GM21528 (cell line): ENCODE data around the gene WDR77.
A peak's percentile ranks its signal among the peaks of the same experiment; 100 is the strongest.

Experiments used
- ATAC-seq: cut with Tn5 transposase; IDR thresholded peaks from one replicate; pipeline ENCODE4 v1.9.1; 2021; ENCODE audit warnings: mild to moderate bottlenecking, moderate library complexity; ENCODE audit not compliant: unreplicated experiment, low FRiP score

The WDR77 gene

DNA sequence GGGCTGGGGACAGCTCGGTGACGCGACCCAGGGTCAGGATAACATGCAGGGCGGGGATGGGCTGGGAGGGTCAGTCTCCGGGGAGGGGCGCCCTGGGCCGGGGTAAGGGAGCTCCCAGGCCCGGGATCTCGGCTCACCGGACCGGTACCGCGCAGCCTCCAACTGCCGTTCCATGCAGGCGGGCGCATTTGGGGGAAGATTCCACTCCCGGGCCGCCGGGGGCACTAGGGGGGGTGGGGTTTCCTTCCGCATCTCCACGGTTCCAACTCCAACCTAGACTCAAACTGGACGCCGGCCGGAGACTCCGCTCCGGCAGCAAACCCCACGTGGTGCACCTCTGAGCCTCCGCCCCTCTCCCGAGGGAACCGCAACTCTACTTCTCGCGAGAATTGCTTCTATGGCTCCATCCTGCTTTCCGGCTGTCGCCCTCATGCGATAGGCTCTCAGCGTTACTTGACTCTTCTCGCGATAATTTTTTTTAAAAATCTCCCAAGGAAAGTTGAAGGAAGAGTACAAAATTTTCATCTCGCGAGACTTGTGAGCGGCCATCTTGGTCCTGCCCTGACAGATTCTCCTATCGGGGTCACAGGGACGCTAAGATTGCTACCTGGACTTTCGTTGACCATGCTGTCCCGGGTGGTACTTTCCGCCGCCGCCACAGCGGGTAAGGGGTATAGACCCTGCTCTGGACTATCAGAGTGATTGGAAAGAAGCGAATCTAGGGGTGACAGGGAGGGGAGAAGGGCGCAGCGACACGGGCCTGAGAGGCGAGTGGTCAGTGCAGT lies at the start of gene WDR77, which contains the start of gene ATP5PB:
Gene WDR77, minus strand, starts transcription at position 339 of the 785 bp plus-strand sequence. Its CDS starts 87 bp downstream, at position 252.
Gene ATP5PB, plus strand, starts transcription at position 547 of the 785 bp plus-strand sequence. Its CDS starts 78 bp downstream, at position 625.
- peak; percentile 89 for ATAC-seq

DNA sequence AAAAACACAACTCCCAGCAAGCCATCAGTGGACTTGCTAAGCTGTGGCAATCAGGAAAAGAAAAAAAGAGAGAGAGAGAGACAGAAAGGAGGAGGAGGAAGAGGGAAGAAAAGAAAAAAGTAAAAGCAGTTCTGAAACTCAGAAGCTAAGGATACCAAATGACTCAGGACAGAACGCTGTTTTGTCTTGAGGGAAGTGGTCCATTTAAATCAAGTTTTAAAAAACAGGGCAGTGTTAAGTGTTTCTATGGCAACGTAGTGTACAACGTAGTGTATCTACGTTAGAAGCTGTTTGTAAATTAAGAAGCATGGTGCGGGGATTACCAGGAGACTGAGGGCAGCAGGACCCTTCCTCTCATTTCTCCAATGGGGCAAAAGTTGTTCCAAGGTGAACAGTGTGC lies 48.5 kb upstream of the WDR77 start:
- ATAC-seq = no peak

DNA sequence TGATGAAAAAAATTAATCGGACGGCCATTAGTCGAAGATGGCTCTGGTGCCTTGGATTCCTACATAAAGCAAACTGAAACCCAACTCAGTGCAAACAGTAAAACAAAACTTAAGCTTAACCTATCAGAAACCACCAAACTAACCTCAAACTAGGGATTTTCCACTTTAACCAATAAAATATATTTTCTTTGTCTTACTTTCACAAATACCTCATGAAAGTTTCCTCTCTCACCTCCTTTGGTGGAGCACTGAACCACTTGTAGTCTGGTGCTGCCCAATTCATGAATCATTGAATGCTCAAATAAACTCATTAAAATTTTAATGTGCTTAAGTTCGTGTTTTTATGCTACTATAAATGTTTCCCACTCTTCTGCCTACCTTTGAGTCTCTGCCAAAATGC lies 47.3 kb upstream of the WDR77 start:
- ATAC-seq = no peak

DNA sequence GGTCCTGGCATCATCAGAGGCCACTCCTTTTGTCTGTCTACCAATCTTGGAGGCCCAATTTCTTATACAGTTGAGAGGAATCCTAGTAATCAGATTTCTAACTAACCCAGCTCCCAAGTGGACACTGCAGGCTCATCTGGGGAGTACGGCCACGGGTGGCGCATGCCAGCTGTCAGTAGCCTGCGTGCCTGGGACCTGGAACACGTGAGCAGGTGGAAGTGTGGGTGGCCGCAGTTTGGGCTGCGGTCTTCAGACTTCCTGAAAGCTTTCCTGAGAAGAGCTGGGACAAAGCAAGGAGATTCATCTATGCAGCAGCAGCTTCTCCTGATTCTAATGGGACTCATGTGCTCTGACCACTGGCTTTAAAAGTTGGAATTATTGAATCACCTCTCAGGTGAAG lies 42.0 kb upstream of the WDR77 start:
- ATAC-seq = no peak

DNA sequence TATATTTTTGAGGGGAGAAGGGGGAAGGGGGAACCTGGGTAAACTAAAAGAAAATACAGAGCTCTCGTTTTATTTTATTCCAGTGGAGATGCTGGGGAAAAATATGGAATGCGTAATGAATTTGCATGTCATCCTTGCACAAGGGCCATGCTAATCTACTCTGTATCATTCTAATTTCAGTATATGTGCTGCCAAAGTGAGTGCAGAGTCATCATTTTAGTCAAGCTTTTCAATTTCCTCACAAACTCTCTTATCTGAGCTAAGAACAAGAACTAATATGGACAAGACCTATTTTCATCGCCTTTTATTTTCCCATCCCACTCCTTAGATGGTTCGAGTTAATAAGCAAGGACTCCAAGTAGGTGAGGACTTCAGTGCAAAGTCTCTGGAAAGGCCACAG lies 41.2 kb upstream of the WDR77 start:
- ATAC-seq = no peak

DNA sequence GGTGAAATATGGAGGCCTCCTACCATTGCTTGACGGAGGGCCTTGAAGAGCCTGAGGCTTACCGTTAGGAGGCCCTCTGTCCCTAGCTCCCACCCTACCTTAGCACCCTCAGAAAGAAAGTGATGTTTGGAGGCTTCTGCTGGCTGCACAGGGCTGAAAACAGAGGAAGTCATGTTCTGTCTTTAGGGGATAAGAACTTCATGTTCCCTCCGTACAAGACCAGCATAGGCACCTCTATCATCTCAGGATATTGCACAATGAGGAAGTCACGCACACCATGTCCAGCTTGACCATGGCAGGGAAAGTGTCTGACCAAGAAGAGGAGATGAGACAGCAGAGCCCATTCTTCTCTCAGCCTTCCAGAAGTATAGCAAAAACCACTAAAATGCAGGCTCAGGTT lies 40.5 kb upstream of the WDR77 start:
- ATAC-seq = no peak

DNA sequence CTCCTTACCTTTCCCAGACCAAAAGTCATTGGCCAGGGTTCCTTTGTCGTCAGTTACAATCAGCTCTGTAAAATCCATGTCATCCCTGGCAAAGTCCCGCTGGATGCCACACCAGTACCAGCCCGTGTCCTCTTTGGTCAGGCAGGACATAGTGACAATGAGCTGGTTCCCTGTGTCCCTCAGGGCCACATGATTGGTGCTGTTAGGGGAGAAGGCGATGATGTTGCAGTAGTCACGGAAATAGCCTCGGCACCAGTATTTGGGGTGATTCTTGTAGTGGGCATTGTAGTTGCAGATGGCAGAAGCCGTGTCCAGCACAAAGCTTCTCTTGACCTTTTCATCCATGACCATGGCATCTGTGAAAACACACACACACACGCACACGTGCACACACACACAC lies 39.6 kb upstream of the WDR77 start:
- no peak for ATAC-seq

DNA sequence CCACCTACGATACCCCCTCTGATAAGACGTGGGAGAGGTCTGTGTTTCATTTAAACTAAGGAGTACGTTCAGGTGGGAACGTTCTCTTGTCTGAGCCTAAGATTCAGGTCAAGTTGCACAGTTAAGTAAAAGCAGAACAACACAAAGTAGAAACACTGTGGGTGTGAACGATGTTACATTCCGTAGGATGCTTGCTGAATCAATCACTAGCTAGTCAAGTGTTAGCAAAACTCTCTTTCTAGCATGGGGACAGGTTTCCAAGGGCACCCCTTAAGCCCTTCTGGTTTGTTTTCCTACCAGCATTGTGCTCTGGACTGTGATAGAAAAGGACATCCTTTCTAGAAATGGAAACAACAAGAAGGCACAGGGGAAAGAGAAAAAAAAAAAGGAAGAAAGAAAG lies 38.1 kb upstream of the WDR77 start:
- no peak for ATAC-seq

DNA sequence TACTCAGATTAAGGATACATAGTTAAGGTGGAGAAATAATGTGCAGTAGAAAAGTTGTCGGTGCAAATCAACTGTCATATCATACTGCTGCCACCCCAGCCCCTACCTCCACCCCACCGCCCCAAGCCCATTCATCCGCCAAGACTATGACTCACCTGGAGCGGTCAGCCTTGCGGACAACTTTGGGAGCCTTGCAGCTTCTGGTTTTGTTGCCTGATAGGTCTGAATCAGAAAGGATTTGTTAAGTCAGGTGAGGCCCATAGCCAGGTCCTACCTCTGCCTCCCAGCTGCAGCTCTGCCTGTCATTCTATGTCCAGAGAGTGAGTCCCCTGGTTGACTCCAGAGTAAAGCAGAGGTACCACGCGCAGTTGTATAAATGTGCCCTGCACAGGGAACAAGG lies 37.4 kb upstream of the WDR77 start:
- no peak for ATAC-seq

DNA sequence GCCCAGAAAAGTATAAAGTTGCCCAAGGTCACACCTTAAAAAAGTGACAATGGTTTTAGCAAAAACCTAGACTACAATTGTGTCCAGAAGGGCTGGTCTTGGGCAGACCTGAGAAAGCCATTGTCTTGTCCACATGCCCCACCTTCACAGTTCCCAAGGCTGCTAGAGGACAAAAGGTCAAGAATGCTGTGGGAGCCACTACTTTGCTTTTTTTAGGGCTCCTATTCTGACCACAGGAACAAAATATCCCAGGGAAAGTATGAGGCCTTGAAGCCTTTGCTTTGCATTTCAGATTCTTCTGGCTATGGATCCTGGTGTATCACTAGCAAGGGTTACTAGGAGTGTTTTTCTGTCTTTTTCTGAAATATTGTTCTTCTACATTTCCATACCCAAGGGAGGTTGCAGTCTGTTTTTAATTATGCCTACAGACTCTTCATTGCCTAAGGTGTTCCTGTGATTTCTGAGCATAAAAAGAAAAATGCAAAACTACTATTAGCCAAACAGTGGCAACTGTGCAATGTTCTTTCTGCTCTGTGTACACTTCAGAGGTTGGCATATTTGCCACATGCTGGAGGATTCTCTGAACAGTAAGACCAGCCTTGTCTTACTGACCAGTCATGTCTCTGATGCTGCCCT lies 35.5 kb upstream of the WDR77 start:
- no peak for ATAC-seq

DNA sequence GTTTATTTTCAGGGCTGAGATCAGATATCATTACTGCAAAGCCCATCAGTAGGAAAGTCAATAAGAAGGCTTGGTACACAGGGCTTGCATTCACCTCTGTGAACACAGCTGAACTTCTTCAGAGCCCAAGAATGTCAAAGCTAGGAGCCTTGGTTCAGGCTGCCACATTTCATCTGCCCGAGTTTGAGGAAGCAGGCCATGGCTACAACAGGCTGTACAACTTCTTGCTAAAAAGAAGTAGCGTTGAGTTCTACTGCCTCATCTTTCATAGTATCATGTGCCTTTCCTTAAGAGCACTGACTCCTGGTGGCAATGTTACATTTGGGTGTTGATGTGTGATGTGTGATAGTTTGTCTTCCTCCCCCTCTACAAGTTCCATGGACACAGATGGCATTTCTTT lies 34.8 kb upstream of the WDR77 start:
- no peak for ATAC-seq

DNA sequence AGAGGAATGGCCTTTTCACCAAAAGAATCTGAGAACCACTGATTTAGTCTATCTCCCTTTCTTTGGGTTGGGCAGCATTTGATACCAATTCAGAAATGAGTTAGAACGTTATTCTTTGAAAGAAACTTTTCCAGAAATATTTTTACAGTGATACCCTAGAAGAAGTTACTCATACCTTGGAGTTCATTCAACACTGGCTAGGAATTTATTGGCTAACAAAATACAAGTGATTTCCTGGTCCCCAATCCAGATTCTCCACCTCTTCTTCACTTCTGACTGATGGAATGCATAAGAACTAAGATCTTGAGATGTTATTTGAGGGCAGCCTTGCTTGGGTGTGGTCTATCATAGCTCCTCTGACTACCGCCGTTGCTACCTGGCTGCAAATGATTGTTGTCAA lies 34.1 kb upstream of the WDR77 start:
- ATAC-seq = no peak

DNA sequence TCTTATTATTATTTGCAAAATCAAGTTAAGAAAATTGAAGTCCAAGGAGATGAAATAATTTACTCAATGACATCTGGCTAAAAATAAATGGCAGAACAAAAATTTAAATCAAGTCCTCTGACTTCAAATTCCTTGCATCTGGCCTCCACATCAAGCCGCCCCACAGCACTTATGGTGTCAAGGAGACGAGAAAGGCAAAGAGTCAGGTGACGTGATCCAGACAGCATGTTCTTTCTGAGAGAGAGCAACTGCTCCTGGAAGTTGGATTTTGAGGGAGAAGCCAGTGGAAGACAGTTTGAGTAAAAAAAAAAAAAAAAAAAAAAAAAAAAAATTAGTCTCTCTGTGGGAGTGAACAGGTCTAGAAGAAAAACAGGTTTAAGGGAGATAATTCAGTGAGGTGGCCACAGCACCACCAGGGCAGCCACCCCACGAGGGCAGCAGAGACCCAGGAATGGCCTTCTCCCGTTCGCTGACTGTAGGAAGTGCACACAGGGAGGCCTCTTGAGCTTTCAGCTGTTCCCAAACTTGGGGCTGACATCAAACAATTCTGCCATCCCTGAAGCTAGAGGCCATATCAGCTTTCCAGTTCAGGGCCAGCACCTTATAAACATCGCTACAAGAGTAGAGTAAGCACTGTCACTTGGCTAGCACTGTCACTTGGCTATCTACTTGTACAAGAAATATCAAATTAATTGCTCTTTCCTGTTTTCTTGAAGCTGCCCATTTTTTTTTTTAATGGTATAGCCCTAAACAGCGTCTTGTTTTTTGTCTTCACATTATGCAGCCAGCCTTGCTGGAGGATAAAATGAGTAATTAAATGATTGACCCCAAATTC lies 32.5 kb upstream of the WDR77 start:
- no peak for ATAC-seq

DNA sequence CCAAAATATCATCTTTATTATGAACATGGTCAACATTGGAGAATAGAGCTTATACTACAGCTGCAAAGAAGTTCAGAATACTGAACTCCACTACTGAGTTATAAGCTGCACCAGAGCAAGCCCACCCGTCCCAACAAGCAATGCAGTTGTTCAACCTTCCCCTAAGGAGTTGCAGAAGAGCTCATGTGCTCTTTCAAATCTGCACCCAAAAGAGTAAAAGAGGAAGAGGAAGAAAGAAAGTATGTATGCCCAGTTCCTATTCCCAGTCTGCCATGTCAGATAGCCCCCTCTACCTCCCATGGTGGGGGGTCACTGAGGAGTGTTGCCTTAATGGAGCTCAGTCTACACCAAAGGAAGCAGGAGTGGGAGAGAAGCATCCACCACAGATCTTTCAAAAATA lies 31.6 kb upstream of the WDR77 start:
- ATAC-seq = no peak

DNA sequence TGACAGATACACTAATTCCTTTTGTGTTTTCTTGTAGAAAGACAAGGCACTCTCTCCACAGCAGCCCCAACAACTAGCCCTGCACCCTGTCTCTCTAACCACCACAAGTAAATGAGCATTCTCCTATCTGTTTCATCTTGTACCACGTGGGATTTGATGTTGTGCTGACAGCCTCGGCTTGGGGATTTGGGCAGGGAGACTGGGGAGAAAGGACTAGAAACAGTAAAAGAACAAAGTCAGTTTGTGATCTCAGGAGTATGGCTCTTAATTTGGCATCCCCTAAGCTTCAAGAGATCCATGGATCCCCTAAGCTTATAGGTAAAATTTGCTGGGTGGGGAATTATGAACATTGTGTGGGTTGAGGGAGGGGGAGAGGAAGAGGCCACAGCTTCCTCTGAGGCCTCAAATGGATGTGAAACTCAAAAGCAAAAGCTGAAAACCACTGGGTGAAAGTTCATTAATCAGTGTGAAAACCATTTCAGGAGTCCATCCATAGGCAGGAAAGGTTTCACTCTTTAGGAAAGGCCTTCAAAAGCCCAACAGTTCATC lies 27.8 kb upstream of the WDR77 start:
- peak; percentile 69 for ATAC-seq

DNA sequence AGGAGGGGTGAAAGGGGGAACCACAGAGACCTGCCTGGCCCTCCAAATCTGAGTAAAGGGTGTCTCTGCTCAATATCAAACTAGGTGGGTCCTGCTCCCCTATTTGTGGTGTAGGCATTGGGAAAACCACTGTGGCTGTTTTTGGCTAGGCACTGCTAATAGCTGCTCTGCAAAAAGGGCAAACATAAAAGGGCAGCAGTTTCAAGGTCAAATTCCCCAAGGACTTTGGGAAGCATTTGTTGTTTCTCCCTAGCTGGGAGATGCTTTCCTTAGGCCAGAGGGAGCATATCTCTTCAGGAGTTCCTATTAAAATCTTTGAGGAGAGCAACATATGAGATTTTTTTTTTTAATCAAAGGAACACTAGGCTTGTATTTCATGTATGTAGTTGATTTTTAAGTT lies 27.2 kb upstream of the WDR77 start:
- ATAC-seq = no peak

DNA sequence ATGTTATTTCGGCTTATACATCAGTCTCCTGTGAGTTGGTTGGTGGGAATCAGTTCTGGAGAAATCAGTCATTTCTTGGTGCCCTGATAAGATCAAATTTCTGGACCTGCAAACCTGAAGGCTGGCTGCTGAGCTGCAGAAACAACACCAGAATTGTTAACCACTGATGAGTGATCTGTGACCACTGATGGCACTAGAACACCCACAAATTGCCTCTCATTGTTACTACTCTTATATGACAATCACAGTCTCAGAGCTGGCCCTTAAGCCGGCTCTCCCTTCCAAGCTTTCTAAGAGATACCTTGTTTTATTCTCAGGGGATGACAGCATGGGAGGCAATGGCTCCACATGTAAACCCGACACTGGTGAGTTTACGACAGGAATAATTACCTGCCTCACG lies 26.6 kb upstream of the WDR77 start:
- no peak for ATAC-seq

DNA sequence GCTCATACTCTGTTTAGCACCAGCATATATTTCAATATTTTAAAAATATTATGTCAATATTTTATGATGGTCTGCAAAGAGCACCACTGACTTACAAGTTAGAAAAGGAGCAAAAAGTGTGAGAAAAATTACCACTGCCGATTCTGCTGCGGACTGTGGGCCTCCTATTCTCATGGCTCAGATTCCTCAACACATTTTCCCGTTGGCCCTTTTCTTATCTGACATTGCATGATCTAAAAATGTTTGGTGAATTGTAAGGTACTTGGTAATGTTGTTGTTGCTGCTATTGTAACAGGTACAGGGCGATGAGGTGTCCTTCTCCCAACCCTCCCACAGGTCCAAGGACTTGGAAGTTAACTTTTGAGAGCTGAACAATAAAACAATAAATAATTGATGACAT lies 25.5 kb upstream of the WDR77 start:
- ATAC-seq = no peak

DNA sequence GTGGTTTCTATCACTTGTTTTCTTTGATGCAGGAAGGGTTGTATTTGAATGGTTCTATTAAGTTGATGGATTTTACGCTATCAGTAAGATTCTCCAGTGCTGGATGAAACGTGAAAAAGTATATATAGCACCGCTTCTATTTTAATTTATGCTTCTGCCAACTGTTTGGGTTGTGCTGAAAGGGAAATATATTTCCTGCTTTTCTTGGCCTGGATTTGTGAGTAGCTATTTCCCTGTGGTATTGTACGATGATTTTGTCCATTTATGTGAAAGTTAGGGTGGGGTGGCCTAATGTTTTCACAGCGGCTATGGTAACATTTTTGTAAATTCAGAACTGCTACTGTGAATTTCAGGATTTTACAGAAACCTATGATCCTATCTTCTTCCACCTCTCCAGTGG lies 25.1 kb upstream of the WDR77 start:
- no peak for ATAC-seq

DNA sequence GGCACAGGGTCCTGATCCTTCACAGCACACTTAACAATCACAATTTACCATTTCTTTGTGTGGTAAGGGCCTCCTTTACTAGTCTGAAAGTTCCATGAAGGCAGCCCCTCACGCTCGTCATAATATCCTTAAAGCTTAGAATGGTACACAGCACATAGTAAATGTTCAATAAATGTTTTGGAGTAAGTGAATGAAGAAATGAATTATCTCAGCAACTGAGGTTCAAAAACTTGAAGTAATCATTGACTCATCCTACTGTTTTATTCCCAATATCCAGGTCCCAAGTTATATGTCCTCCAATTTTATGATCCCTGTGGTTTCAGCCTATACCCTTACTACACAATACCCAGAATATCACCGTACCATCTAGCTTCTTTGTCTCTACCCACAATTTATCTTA lies 22.5 kb upstream of the WDR77 start:
- no peak for ATAC-seq

DNA sequence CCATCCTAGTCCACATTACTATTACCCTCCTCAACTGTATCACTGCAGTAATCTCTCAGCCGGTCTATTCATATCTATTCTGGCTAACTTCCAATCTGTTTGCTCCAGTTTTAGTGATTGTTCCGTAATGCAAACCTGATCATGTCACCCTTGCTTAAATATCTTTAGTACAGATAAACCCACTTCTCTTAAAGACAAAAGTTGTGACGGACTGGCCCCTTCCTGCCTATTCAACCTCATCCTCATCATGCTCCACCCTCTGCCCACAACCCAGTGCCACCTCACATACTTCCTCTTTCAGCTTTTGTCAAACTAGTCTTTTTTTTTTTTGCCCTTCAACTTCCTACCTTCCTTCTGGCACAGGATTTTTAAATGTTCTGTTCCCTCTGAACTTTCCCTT lies 22.0 kb upstream of the WDR77 start:
- no peak for ATAC-seq
